ENCODE measurements around the gene DLG5.
A peak's percentile ranks its signal among the peaks of the same experiment; 100 is the strongest.

DLG5 gene, protein sequence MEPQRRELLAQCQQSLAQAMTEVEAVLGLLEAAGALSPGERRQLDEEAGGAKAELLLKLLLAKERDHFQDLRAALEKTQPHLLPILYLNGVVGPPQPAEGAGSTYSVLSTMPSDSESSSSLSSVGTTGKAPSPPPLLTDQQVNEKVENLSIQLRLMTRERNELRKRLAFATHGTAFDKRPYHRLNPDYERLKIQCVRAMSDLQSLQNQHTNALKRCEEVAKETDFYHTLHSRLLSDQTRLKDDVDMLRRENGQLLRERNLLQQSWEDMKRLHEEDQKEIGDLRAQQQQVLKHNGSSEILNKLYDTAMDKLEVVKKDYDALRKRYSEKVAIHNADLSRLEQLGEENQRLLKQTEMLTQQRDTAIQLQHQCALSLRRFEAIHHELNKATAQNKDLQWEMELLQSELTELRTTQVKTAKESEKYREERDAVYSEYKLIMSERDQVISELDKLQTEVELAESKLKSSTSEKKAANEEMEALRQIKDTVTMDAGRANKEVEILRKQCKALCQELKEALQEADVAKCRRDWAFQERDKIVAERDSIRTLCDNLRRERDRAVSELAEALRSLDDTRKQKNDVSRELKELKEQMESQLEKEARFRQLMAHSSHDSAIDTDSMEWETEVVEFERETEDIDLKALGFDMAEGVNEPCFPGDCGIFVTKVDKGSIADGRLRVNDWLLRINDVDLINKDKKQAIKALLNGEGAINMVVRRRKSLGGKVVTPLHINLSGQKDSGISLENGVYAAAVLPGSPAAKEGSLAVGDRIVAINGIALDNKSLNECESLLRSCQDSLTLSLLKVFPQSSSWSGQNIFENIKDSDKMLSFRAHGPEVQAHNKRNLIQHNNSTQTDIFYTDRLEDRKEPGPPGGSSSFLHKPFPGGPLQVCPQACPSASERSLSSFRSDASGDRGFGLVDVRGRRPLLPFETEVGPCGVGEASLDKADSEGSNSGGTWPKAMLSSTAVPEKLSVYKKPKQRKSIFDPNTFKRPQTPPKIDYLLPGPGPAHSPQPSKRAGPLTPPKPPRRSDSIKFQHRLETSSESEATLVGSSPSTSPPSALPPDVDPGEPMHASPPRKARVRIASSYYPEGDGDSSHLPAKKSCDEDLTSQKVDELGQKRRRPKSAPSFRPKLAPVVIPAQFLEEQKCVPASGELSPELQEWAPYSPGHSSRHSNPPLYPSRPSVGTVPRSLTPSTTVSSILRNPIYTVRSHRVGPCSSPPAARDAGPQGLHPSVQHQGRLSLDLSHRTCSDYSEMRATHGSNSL (N-terminal part only)

DNA sequence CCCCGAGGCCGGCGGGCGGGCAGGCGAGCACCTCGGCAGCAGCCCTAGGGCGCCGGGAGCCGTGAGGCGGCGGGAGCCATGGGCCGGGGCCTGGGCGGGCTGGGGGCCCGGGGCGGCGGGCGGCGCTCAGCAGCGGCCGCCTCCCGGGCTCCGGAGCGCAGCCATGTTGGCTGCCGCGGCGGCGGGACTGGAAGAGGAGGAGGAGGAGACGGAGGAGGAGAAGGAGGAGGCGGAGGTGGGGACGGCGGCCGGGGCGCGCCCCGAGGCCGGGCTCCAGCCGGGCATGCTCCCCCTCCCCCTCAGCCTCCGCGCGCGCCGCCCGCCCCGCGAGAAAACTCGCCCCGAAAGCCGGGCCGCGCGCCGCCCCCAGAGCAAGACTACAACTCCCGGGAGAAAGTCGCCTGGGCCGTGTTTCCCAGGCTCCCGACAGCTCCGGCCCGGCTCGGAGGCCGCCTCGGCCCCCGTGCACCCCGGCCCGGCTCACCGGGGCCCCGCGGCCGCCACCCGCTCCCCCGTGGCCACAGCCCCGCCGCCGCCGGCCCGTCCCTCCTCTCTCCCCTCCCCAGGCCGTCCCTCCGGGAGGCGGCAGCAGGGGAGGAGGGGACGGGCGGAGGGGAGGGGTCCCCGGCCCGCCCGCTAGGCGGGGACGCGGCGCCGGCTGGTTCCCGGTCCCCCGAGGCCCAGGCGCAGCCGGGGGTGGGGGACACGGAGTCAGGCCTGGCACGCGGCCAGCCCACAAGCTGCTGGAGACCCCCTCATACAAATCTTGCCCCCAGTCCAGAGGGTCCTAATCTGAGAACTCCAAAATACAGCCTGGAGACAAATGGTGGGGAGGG lies at the start of gene DLG5:
TSS of gene DLG5 (minus strand) at position 190 of the 836 bp plus-strand sequence. CDS start 235 bp downstream, outside the sequence.
- peak; percentile 54 for DNase-seq (ENCODE audit: low spot score)

DNA sequence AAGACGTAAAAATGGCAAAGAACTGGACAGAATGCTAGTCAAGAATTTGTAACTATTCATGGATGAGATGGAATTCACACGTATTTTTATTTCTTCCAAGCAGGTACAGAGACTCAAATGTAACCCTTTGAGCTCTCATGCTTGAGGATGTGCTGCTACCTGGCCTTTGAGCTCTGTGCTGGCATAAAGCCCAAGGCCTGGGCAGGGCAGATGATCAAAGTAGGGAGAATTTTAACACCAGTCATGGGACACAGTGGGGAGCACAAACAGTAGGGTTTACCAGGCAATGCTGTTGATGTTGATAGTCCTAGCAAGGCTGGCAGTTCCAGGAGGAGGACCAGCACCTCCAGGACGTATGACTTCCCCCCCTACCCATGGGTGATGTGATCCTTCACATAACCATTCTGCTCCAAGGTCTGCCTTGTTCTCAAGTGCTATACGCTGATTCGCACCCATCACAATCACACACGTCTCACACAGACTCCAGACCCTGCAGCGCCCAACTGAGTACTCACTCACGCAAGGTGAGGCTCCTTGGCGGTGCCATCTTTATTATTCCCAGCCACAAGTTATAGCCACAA lies 48.6 kb upstream of the DLG5 start:
- peak; percentile 18 for DNase-seq (ENCODE audit: low spot score)

DNA sequence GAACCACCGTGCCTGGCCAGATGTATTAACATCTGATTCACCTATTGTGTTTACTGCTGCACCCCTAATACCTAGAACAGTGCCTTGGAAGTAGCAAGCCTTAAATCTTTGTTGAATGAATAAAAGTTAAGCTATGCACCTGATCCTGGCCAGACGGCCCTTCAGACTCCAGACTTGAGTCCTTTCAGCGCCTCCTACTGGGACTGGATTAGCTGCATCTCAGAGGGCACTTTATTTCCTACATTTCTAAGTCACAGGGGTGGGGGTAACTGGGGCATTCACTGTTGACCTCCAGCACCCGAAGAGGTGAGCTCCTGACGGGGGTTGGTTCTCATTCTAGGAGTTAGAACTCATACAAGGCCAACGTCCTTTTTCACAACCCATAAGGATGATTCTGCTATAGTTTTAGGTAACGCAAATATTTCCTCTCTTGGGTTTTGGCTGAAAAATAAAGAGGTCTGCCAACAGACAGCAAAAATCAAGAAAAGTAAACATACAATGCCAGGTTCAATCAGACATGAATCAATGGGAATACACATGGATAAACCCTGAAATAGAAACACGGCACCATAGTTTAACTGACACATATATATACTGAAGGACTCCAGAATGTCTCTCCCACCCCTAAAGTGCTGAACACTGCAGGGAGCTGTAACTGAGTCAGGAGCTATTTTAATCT lies 48.0 kb upstream of the DLG5 start:
- no peak for DNase-seq (ENCODE audit: low spot score)

DNA sequence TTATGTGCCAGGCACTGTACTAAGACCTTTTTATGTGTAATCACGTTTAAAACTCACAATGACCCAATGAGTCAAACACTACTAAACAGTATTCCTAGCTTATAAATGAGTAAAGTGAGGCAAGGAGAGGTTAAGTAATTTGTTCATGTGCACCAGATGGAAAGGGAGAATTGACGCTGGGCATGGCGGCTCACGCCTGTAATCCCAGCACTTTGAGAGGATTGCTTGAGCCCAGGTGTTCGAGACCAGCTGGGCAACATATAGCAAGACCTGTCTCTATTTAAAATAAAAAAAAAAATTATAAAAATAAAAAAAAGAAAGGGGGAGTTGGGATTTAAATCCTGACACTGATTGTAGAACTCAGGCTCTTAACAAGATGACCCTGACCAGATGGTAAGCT lies 46.7 kb upstream of the DLG5 start:
- DNase-seq (ENCODE audit: low spot score): no peak

DNA sequence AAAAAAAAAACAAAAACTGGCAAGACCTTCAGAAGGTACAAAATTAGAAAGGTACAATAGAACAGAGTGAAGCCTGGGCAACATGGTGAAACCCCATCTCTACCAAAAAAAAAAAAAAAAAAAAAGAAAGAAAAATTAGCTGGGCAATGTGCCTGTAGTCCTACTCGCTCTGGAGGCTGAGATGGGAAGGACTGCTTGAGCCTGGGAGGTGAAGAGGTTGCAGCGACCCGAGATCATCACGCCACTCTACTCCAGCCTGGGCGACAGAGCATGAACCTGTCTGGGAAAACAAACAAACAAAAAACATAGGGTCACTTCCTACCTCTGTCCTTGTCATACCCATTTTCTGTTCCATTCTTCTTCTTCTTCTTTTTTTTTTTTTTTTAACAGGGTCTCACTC lies 45.6 kb upstream of the DLG5 start:
- no peak for DNase-seq (ENCODE audit: low spot score)

DNA sequence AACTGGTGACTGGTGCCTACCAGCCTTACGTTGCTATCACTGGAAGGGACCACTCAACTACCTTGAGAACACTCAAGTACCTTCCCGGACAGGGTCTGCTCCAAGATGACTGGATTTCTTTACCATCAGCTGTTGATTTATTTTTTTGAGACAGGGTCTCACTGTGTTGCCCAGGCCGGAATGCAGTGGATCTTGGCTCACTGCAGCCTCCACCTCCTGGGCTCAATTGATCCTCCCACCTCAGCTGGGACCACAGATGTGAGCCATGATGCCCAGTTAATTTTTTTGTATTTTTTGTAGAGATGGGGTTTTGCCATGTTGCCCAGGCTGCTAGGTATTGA lies 45.2 kb upstream of the DLG5 start:
- DNase-seq (ENCODE audit: low spot score): no peak

DNA sequence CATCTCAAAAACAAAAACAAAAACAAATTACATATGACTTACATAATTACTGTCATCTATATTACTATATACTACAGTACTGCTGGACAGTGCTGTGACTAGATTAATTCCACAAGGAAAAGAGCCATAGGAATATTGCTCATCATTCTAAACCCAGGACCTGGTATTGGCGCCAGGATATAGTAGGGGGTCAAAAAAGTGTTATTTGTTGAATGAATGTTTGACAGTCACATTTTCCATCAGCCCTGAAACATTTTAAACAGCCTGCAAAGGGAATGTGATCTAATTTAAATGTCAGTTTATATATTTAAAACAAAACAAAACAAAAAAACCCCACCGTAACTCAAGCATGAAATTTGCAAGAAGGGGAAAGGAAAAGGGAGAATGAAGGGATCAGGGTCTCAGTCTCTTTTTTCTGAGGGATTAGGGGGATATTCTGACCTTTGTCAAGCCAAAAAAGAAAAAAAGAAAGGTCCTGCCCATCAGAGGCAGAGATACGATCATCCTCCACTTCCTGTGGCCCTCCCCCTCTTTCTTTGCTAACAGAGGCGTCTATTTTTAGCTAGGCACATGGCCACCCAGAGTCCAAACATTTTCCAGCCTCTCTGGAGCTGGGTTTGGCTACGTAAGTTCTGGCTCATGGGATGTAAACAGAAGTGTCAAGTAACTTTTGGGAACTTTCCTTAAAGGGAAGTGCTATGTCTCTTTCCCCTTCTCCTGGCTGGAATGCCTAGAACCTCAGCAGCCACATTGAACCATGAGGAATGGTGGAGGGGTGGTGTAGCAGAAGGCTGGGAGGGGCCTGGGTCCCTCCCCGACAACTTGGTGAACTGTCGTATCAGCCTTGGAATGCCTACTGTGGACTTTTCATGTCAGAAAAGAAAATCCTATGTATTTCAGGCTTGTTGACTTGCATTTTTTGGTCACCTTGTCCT lies 44.6 kb upstream of the DLG5 start:
- DNase-seq (ENCODE audit: low spot score): no peak

DNA sequence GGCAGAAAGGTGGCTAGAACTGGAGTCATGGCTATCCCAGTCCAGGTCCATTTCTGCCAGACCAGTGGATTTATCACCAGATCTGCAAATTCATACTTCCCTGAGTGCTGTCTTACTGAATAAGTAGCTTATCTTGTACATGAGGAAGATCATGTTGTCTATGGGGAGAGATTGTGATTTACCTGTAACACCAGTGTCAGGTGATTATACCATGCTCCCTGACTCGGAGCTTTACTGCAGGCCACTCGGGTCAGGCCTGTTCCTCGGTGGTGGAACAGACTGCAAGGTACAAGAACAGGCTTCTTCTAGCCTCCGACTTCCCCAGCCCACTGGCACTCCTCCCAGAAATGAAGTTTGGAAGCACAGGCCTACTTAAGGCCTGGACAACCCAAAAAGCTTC lies 42.6 kb upstream of the DLG5 start:
- DNase-seq (ENCODE audit: low spot score): no peak

DNA sequence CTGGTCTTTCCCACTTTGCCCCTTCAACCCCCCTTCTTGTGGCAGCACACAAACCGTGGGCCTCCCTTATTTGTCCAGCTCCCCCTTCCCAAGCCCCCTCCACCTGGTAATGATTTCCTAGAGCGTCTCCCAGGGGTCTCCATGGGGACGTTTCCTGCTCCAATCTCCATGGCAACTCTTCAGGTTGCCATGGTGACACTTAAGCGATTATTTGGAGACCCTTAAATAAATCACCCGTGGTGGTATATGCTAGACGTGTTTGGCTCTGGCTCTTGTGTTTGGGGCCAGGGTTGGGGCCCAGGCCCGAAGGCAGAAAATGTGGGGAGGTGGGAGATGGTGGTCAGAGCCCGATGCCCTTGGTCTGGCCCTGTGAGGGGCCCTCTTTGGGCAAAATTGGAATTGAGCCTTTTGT lies 41.1 kb upstream of the DLG5 start:
- no peak for DNase-seq (ENCODE audit: low spot score)

DNA sequence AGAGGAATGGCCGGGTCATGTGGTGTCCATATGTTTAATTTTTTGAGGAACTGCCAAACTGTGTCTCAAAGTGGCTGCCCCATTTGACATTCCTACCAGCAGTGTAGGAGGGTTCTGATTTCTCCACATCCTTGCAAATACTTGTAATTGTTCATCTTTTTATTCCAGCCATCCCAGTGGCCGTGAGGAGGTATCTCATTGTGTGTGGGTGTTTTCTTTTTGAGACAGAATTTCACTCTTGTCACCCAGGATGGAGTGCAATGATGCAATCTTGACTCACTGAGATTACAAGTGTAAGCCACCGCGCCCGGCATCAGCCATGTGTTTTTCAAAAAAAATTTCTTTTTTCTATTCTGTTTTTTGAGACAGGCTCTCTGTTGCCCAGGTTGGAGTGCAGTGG lies 38.7 kb upstream of the DLG5 start:
- DNase-seq (ENCODE audit: low spot score): no peak

DNA sequence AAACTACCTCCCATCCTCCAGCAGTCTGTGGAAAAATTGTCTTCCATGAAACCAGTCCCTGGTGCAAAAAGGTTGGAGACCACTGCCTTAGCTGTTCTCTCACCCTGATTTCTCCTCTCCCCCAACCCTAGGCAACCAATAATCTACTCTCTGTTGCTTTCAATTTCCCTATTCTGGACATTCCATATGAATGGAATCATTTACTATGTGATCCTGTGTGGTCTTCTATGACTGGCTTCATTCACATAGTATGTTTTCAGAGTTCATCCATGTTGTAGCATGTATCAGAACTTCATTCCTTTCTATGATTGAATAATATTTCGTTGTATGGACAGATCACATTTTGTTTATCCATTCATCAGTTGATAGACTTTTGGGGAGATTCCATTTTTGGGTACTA lies 38.3 kb upstream of the DLG5 start:
- DNase-seq (ENCODE audit: low spot score): no peak

DNA sequence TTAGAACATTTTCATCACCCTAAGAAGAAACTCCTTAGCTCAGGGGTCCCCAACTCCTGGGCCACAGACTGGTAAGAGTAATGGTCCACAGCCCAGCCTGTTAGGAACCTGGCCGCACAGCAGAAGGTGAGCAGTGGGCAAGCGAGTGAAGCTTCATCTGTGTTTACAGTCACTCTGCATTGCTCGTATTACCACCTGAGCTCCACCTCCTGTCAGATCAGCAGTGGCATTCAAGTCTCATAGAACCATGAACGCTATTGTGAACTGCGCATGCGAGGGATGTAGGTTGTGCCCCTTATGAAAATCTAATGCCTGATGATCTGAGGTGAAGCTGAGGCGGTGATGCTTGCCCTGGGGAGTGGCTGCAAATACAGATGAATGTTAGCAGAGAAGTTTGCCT lies 37.3 kb upstream of the DLG5 start:
- no peak for DNase-seq (ENCODE audit: low spot score)

DNA sequence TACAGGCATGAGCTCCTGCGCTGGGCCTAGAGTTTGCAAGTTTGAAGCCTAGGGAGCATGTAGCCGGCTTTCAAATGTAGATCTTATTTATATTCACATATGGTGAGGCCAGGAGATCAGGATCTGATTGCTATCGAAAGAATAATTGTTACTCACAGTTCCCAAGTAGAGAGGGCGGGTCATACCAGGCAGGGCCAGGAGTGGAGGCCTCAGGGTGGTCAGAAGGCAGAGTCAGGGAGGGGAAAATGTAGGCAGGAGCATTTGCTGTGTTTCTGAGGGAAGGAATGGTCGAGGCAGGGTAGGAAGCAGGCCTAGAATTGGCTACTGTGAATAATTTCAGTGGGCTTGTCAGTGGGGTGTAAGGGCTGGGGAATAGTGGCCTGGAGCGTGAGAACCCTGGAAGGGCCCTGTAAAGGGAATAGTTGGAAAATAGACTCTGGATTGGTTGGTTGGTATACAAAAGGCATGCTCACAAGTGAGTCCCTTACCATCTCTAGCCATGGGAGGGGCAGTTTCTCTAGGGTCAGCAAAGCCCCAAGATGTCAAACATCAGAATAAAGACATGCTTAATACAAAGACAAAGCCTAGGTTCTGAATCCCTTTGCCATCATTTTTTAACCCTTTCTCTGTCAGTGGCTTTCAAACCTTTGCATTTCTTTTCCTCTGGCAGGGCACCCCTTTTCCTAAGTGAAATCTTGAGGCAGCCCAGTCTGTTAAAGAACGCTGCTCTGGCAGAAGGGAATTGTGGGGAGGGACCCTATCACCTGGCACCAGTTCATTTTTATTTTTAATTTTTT lies 36.0 kb upstream of the DLG5 start:
- no peak for DNase-seq (ENCODE audit: low spot score)

DNA sequence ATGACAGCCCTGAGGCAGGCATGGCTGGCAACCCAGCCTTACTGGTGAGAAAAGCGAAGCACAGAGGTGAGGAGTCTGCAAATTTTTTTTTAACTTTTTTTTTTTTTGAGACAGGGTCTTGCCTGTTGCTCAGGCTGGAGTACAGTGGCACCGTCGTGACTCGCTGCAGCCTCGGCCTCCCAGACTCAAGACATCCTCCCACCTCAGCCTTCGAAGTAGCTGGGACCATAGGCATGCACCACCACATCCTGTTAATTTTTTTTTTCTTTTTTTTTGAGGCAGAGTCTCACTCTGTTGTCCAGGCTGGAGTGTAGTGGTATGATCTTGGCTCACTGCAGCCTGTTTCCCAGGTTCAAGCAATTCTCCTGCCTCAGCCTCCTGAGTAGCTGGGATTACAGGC lies 35.1 kb upstream of the DLG5 start:
- no peak for DNase-seq (ENCODE audit: low spot score)

DNA sequence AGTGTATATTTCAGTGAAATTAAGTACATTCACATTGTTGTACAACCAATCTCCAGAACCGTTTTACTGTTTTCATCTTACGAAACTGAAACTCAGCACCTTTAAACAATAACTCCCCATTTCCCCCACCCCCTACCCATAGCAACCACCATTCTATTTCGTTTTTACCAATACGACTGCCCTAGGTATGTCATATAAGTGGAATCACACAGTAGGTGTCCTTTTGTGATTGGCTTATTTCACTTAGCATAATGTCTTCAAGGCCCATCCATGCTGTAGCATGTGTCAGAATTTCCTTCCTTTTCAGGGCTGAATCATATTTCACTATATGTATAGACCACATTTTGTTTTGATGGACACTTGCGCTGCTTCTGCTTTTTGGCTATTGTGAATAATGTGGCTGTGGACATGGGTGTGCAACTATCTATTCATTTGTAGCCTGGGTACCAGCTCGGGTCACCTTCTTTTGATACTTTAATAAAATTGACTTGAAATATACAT lies 34.3 kb upstream of the DLG5 start:
- DNase-seq (ENCODE audit: low spot score): no peak

DNA sequence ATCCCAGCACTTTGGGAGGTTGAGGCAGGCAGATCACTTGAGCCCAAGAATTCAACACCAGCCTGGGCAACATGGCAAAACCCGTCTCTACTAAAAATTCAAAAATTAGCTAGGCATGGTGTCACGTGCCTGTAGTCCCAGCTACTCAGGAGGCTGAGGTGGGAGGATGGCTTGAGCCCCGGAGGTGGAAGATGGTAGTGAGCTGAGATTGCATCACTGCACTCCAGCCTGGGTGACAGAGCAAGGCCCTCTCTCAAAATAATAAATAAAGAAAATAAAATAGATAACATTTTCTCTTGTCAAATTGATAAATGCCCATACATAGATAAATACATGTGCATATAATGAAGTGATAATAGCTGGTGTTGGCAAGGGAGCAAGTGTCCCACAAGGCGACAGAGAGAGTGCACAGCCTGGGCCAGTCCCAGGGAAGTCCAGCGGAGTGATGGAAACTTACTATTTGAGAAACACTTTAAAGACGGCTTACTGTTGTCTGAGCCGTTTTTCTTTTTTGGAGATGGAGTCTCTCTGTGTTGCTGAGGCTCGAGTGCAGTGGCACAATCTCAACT lies 33.4 kb upstream of the DLG5 start:
- no peak for DNase-seq (ENCODE audit: low spot score)

DNA sequence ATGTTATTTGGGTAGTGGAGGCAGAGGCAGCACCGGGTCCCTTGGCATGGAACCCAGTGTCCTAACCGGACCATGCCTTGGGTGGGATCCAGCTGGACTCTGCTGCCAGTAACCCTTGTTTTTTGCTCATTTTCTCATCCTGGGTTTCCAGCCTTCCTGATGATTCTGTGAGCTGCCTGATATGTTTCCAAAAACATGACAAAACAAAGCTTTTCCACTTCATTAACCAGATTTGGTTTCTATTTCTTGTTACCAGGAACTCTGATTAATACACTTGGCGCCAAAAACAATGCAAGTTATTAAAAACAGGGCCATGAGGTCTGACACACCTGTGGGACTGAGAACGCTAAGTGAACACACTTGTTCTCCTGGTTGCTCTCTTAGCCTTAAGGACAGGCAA lies 32.8 kb upstream of the DLG5 start:
- DNase-seq (ENCODE audit: low spot score): no peak

DNA sequence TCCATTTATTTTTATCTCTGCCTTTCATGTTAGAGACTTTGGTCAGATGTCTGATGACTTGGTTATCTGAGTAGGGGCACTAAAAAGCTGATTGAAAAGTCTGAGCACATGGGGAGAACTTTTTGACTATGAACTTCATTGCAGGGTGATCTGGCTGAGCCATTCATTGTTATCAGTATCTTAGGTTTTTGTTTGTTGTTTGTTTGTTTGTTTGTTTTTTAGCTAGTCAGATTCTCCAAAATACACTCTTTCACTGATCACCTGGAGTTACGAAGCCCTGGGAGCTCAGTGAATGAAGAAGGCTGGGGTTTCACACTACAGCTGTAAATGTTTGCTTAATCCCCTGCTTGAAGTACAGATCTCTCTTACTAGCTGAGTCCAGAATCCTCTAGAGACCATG lies 28.6 kb upstream of the DLG5 start:
- DNase-seq (ENCODE audit: low spot score): no peak
